RWPE1 (cell line): Measurements from ENCODE around the gene BMS1.
"Not testable (repeated sequence)": the region's sequence is repeated elsewhere in the genome, so short reads cannot be mapped to it uniquely, and the experiment has no call there.

Experiments used
- CTCF ChIA-PET: fragments of 350-600 bp; sonication (Branson Sonifier 250); formaldehyde crosslinking; extraction: SDS; loops from one replicate; lab custom pipeline; 2021; lab: Yijun Ruan, JAX
- POLR2A ChIA-PET: fragments of 400-600 bp; formaldehyde crosslinking; extraction: SDS; loops from one replicate; lab custom pipeline; 2020; ENCODE audit warnings: antibody characterized with exemption; ENCODE audit not compliant: low non-redundant PET; lab: Yijun Ruan, JAX
- DNase-seq: peaks from one replicate; pipeline ENCODE4 v3.0.0; 2012; ENCODE audit warnings: low spot score
- H3K27ac ChIP-seq: fragments of 450-650 bp; 2 replicates; pipeline ENCODE4 v1.5.1; 2017
- TF ChIP-seq, protein P1 (sequence below): fragments of 450-650 bp; conservative IDR thresholded peaks from 2 replicates; pipeline ENCODE4 v1.5.1; 2017; ENCODE audit warnings: low read depth, mild to moderate bottlenecking

The BMS1 gene

GRCh38 chr10:42809676-42810075 is 27.1 kb downstream of the BMS1 start:
- H3K27ac ChIP-seq = no peak overlapping the region
- no peak for DNase-seq
- POLR2A ChIA-PET = no interaction called here
- CTCF ChIA-PET = no interaction called here
- TF ChIP-seq, protein P1, sequence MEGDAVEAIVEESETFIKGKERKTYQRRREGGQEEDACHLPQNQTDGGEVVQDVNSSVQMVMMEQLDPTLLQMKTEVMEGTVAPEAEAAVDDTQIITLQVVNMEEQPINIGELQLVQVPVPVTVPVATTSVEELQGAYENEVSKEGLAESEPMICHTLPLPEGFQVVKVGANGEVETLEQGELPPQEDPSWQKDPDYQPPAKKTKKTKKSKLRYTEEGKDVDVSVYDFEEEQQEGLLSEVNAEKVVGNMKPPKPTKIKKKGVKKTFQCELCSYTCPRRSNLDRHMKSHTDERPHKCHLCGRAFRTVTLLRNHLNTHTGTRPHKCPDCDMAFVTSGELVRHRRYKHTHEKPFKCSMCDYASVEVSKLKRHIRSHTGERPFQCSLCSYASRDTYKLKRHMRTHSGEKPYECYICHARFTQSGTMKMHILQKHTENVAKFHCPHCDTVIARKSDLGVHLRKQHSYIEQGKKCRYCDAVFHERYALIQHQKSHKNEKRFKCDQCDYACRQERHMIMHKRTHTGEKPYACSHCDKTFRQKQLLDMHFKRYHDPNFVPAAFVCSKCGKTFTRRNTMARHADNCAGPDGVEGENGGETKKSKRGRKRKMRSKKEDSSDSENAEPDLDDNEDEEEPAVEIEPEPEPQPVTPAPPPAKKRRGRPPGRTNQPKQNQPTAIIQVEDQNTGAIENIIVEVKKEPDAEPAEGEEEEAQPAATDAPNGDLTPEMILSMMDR = no peak

DNA sequence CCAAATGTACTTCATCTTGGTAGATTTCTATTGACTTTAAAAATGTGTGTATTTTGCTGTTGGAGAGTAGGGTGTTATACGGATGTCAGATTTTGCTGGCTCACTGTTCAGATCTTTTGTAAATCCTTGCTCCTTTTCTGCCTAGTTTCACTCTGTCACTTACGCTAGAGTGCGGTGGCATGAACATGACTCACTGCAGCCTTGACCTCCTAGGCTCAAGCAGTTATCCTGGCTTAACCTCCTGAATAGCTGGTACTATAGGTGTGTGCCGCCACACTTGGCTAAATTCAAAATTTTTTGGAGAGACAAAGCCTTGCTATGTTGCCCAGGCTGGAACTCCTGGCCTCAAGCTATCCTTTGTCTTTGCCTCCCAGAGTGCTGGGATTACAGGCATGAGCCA is 29.4 kb downstream of the BMS1 start:
- TF ChIP-seq, protein P1 = no peak
- ChIA-PET CTCF (no interaction called here), POLR2A (no interaction called here)
- H3K27ac ChIP-seq = no peak overlapping the region
- no peak for DNase-seq

DNA sequence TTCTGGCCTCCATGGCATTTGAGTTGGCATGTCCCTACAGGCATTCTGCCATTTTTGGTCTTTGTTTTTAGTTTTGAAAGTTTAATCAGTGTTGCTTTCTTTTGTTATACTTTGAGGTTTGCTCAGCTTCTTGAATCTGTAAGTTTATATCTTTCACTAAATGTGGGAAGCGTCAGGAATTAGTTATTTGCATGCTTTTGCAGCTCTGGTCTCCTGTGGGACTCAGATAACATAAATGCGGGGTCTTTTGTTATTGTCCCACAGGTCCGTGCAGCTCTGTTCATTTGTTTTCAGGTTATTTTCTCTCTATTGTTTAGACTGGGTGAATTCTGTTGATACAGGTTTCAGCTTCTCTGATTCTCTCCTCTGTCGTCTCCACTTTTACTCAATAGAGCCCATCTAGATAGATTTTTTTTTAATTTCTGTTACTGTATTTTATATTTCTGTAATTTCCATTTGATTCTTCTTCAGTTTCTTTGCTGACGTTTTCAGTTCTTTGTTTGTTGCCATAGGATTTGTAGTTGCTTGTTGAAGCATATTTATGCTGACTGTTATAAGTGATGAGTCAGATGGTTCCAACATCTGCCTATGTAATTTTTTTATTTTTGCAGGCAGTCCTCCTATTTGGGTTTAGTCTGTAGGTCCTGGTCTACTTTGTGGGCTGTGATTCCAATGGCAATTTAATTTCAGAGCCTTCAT is 31.5 kb downstream of the BMS1 start:
- H3K27ac ChIP-seq, POLR2A ChIA-PET, CTCF ChIA-PET, DNase-seq: not testable (repeated sequence)

DNA sequence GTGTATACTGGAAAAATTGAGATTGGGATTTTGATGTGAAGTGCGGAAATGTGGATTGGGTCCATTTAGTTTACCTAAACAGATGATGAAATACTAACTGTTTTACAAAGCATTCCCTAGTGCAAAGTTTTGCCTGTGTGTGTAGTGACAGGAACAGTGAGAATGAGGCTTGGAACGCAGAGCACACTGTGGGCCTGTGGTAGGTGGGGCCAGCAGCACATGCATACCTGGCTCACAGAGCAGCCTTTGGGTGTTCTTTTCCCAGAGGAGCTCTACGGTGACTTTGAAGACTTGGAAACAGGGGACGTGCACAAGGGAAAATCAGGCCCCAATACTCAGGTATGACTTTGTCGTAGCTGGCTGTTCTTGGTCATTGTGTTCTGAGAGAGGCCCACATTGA is 33.7 kb downstream of the BMS1 start:
- DNase-seq, CTCF ChIA-PET, H3K27ac ChIP-seq: not testable (repeated sequence)
- POLR2A ChIA-PET = interaction anchor here (0.6 kb wide), 1 partner anchor 258 kb away, joined by 3 read pairs; no protein-coding TSS in a partner anchor

GRCh38 chr10:42816912-42817311 is 34.3 kb downstream of the BMS1 start:
- TF ChIP-seq, protein P1 = no peak
- CTCF ChIA-PET = interaction anchor here (0.6 kb wide), 1 partner anchor 367 kb away, joined by 3 read pairs; no protein-coding TSS in a partner anchor
- POLR2A ChIA-PET = no interaction called here
- DNase-seq = no peak
- H3K27ac ChIP-seq = no peak overlapping the region

DNA sequence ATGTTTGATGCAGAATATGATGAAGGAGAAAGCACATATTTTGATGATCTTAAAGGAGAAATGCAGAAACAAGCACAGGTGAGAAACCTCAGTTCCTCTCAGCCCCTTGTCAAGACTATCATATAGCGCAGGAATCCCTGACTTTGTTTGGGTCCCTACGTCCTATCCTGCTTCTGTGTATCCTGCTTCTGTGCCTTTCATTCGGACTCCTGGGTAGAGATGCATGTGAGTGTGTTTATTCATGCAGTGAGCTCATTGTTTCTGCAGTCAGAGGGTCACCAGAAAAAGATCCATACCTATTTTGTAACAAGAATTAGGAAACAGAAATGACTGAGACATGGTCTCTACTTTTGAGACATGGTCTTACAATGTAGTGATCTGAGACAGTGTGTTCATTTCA is 34.8 kb downstream of the BMS1 start:
- DNase-seq = not testable (repeated sequence)
- CTCF ChIA-PET = interaction anchor here (0.6 kb wide), 1 partner anchor 367 kb away, joined by 3 read pairs; no protein-coding TSS in a partner anchor

GRCh38 chr10:42826759-42827158 is 44.2 kb downstream of the BMS1 start:
- CTCF ChIA-PET = interaction anchor here (0.5 kb wide), 1 partner anchor 635 kb away, joined by 3 read pairs; no protein-coding TSS in a partner anchor
- H3K27ac ChIP-seq, POLR2A ChIA-PET, DNase-seq: not testable (repeated sequence)

More for the DNA sequence above, 34.8 kb downstream of the BMS1 start:
- H3K27ac ChIP-seq, POLR2A ChIA-PET: not testable (repeated sequence)

- POLR2A ChIA-PET = no interaction called here
- TF ChIP-seq, protein P1 = no peak
- H3K27ac ChIP-seq = no peak overlapping the region
- DNase-seq = no peak
- CTCF ChIA-PET = interaction anchor here (0.5 kb wide), 1 partner anchor 634 kb away, joined by 3 read pairs; no protein-coding TSS in a partner anchor
Measured at GRCh38 chr10:42827201-42827600, 44.6 kb downstream of the BMS1 start.

- CTCF ChIA-PET = not testable (repeated sequence)
Measured at GRCh38 chr10:42828391-42828790, 45.8 kb downstream of the BMS1 start.

More at GRCh38 chr10:42828391-42828790, 45.8 kb downstream of the BMS1 start:
- DNase-seq, H3K27ac ChIP-seq, POLR2A ChIA-PET: not testable (repeated sequence)
